Kidney tubule cell (primary cell): ENCODE data around the gene ARHGAP21.
A peak's percentile ranks its signal among the peaks of the same experiment; 100 is the strongest.
"Not testable (repeated sequence)": the region's sequence is repeated elsewhere in the genome, so short reads cannot be mapped to it uniquely, and the experiment has no call there.

Experiments
- DNase-seq: peaks from one replicate; pipeline ENCODE4 v3.0.0-alpha.2; 2018; ENCODE audit warnings: low spot score

Gene ARHGAP21

DNA sequence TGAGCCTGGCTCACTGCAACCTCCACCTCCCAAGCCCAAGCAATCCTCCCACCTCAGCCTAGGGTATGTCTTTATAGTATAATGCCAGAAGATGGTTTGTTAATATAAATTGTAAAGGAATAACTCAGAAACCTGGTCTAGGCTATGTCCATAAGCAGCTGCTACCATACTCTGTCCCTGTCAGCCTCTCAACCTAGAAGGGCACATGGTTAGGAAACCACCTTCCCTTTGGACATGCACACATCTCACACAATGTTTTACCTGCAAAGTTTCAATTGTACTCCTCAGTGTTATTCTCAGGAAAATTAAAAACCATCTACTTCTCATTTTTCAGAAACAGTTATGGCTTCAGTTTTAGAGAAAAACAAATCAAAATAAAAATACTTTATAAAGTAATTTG lies 40.1 kb downstream of the ARHGAP21 start:
- DNase-seq, result no peak

GRCh38 chr10:24681572-24682088 lies 42.1 kb downstream of the ARHGAP21 start:
- no peak for DNase-seq

DNA sequence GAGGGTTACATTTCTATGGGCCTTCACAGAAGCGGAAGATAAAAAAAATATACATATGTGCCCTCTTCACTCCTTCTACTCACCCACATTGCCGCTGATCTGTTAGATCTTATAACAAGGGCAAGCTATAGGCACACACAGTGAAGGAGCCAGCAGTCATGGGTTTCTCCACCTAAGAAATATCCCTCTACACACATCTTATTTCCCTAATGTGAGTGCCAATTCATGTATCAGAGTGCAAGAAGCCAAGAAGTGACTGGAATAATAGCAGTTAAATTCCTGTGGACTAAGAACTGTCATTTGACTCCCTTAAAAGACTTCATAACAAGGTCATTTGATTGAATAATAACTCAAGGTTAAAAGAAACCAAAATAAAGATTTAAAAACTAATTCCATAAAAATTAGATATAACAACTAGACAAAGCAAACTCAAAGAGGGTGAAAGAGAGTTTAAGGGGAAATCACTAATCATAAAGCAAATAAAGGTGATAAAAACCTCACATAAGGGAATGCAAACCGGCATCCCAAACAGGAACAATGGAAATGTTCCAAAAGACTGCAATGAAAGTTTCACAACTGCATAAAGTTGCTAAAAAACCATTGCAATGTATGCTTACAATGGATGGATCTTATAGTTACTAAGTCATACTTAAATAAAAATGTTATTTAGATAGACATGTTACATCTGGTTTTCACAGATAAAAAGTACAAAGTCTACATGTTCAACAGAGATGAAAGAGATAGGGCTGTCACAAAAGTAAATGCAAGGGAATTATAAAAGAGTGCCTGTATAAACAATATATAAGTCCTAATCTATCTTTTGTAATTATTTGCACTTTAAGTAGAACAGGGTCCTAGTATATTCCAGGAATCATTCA lies 42.8 kb downstream of the ARHGAP21 start:
- no peak for DNase-seq

DNA sequence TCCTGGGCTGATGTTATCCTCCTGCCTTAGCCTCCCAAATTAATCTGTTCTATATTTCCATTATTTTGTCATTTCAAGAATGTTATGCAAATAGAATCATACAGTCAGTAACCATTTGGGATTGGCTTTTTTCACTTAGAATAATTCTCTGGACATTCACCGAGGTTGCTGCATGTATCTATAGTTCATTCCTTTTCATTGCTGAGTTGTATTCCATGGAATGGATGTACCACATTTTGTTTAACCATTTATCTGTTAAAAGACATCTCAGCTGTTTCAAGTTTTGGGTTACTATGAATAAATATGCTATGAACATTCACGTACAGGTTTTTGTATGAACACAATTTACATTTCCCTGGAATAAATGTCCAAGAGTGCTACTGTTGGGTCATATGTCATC lies 44.9 kb downstream of the ARHGAP21 start:
- DNase-seq, result no peak

GRCh38 chr10:24674892-24675632 lies 48.6 kb downstream of the ARHGAP21 start:
- DNase-seq, result no peak

- no peak for DNase-seq
These were observed 52.6 kb downstream of the ARHGAP21 start for GRCh38 chr10:24670964-24671670.

DNA sequence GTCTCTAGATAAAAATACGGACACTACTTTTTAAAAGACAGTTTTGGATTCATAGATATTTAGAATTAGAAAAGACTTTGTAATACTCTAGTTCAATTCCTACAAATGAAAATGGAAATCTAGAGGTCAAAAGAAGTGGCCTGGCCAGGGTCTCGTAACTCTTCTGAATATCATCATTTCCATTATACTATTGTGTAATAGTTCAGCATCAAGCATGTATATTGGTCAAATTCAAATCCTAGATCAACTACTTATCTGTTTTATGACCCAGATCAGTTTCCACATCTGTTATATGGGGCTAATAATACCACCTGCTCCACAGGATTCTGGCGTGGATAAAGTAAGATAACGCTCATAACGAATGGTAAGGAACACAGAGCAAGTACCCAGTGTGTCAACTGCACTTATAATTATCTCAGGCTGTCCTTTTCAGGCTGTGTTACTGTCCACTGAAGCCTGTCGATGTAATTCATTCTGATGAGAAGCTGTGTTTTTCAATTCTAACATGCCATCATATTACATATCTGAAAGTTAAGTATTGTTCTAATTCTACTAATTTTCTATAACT lies 54.3 kb downstream of the ARHGAP21 start:
- no peak for DNase-seq

DNA sequence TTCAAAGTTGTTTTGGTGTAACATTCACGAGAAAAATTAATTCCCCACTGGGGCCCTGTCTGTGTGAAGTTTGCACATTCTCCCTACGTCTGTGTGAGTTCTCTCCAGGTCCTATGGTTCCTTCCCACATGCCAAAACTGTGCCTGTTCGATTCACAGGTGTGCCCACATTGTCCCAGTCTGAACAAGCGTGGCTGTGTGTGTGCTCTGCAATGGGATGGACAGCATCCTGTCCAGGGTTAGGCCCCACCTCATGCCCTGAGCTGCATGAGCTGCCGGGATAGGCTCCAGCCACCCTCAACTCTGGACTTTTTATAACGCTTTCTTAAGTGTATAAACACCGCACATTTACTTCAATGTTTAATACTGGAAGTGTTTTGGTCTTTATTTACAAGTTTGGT lies 55.4 kb downstream of the ARHGAP21 start:
- no peak for DNase-seq

DNA sequence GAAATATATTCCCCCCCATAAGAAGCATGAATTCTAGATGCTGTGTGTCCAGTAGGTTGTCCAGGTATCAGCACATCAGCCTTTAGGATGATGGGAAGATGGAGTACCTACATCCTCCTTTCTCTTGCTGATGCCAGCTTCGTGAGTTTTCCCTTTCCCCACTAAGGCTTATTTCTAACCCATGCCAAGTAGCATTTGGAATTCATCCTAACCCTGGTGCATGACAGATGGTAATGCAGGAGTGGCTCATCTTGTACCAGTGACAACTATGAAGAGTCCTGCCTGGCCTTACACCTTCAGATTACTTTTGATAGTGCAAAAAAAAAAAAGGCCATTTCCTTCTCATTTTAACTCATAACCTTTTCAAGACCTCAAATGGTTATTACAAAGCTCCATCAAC lies 58.7 kb downstream of the ARHGAP21 start:
- DNase-seq, result no peak

DNA sequence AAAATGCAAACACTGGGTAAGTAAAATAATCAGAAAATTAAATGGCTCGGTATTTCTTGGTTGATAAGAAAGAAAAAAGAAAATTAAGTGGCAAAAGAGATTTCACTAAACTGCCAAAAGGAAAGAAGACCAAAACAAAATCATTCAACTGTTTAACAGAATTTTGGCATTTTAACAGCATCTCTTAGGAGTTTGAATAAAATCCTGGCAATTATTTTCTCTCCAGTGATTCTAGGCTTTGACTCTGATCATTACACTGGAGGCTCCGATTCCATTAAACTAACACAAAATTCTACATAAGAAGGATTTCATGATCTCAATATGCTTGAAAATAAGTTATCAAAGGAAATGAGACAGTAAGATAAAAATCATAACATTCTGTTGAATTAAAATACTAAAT lies 62.3 kb downstream of the ARHGAP21 start:
- no peak for DNase-seq

GRCh38 chr10:24658319-24658718 lies 65.4 kb downstream of the ARHGAP21 start:
- DNase-seq, result not testable (repeated sequence)

GRCh38 chr10:24656326-24656725 lies 67.4 kb downstream of the ARHGAP21 start:
- DNase-seq, result not testable (repeated sequence)

GRCh38 chr10:24652381-24652957 lies 71.2 kb downstream of the ARHGAP21 start:
- DNase-seq, result no peak

DNA sequence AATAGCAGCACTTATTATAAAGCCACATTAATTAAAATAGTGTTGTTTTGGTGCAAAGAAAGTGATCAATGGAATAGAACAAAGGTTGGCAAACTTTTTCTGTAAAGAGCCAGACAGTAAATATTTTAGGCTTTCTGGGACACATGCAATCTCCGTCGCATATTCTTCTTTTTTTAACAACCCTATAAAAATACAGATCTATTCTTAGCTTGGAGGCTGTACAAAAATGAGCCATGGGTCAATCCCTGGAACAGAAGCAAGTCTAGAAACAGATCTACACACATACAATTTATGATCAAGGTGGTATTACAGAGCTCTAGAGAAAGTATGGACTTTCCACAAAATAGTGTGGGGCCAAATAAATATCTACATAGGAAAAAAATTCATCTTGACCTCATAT lies 71.8 kb downstream of the ARHGAP21 start:
- no peak for DNase-seq

GRCh38 chr10:24650669-24651391 lies 72.9 kb downstream of the ARHGAP21 start:
- DNase-seq, result no peak

GRCh38 chr10:24645784-24646183 lies 77.9 kb downstream of the ARHGAP21 start:
- peak; percentile 30 for DNase-seq

DNA sequence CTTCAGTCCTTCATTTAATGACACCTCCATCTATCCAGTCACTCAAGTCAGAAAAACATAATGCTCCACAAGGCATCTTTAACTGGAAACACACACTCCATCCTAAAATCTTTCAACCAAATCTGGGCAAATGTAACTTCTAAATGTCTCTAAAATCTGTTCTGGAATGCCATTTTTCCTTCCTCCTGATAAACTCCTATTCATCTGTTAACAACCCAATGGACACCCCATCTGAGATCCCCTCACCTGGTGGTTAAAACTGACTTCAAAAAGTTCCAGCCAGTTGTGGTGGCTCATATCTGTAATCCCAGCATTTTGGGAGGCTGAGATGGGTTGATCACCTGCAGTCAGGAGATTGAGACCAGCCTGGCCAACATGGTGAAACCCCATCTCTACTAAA lies 78.7 kb downstream of the ARHGAP21 start:
- DNase-seq, result no peak

DNA sequence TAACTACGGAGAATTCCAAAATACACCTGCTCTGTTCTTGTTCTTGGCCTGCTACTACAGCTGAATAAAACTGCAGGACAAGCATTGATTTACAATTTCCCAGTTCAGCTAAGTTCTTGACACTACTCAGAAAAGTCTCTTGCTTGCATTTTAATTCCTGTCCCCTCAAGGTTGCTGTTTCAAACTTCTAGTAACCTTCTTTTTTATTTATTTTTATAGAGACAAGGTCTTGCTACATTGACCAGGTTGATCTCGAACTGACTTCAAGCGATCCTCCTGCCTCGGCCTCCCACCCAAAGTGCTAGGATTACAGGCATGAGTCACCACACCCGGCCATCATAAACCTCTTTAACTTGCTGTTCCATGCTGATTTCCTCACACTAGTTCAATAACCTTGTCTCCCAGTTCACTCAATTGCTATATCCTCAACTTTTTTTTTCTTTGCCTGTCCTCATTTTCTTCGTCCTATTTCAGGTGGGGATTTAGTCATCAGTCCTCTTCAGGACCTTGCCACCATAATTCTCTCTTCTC lies 79.9 kb downstream of the ARHGAP21 start:
- no peak for DNase-seq

DNA sequence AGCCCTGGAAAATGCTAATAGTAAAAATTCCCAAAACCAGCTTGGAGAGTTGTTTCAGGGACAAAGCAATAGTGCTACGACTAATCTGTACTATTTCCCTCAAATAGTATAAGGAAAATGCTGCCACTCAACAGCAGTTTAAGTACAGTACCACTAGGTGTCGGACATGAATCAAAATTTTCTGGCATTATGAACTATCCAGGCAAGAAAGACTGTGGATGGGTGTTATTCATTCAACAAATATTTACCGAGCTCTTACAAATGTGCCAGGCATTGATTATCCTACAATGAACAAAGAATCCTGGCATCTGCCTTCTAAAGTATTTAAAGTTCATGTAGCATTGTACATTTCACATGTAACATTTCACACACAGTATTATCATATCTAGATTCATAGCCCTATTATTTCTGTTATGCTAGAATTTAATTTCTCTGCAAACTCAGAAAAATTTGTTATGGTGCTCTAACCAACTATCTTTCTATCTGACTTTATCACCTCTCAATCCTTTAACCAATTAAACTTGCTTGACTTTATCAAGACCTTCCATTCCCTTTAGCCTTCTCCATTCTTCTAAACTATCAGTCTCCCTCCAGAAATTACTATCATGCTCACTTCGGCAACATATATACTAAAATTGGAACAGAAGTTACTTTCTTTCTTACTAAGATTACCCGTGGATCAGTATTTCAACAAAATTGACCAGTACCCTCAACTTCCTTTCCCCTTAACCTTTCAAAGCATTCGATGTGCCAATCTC lies 80.6 kb downstream of the ARHGAP21 start:
- DNase-seq, result peak; percentile 84

DNA sequence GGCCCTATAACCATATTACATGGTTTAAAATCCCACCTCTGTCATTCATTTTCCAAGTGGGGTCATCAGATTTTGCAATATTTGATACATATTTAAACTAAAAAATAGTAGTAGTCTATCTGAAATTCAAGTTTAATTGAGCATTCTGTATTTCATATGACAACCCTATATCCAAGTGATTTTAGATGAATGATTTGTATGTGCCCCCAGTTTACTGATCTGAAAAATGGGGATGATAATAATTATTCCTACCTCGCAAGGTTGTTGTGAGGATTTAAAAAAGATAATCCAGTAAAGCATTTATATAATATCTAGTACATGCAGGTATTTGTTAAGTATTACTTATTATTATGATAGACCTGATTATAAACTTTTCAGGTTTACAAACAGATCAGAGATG lies 84.6 kb downstream of the ARHGAP21 start:
- no peak for DNase-seq
